LNCaP clone FGC (cell line): ENCODE data around the gene HTRA3.

Experiments used
- DNase-seq: peaks from one replicate; pipeline ENCODE4 v3.0.0-alpha.2; 2011; ENCODE audit warnings: low read depth
- H3K4me3 ChIP-seq: 2 replicates; pipeline ENCODE4 v1.5.1; 2011; ENCODE audit warnings: mild to moderate bottlenecking, low read depth, low read length, control low read depth
- CTCF ChIP-seq: IDR thresholded peaks from 2 replicates; pipeline ENCODE4 v1.5.1; 2012; ENCODE audit warnings: mild to moderate bottlenecking; ENCODE audit not compliant: control insufficient read depth, insufficient read depth; ENCODE audit errors: extremely low read depth

HTRA3 gene

GRCh38 chr4:8261851-8262535 is 7.6 kb upstream of the HTRA3 start:
- TF ChIP-seq CTCF: no peak
- no peak overlapping the region for H3K4me3 ChIP-seq
- DNase-seq: no peak

GRCh38 chr4:8262637-8263322 is 6.8 kb upstream of the HTRA3 start:
- H3K4me3 ChIP-seq: no peak overlapping the region
- TF ChIP-seq CTCF: no peak
- DNase-seq: no peak

GRCh38 chr4:8263397-8263796 is 6.2 kb upstream of the HTRA3 start:
- no peak for TF ChIP-seq CTCF

GRCh38 chr4:8264106-8264505 is 5.4 kb upstream of the HTRA3 start:
- DNase-seq: no peak
- TF ChIP-seq CTCF: no peak
- H3K4me3 ChIP-seq: no peak overlapping the region

More at GRCh38 chr4:8263397-8263796, 6.2 kb upstream of the HTRA3 start:
- no peak overlapping the region for H3K4me3 ChIP-seq
- DNase-seq: no peak

GRCh38 chr4:8265171-8265929 is 4.2 kb upstream of the HTRA3 start:
- TF ChIP-seq CTCF: no peak

GRCh38 chr4:8266088-8266487 is 3.5 kb upstream of the HTRA3 start:
- no peak for DNase-seq
- TF ChIP-seq CTCF: no peak
- H3K4me3 ChIP-seq: no peak overlapping the region

More at GRCh38 chr4:8265171-8265929, 4.2 kb upstream of the HTRA3 start:
- DNase-seq: no peak
- H3K4me3 ChIP-seq: no peak overlapping the region
